HG03378 (cell line): ENCODE data around the gene PCDHGB7.
"Not testable (repeated sequence)": the region's sequence is repeated elsewhere in the genome, so short reads cannot be mapped to it uniquely, and the experiment has no call there.

Experiments used
- ATAC-seq: cut with Tn5 transposase; IDR thresholded peaks from one replicate; pipeline ENCODE4 v1.9.1; 2021; ENCODE audit warnings: mild to moderate bottlenecking, moderate library complexity; ENCODE audit not compliant: unreplicated experiment

Gene PCDHGB7

GRCh38 chr5:141394401-141395187 is 22.9 kb upstream of the PCDHGB7 start:
- ATAC-seq, result not testable (repeated sequence)

- ATAC-seq, result peak; percentile 93
Measured at GRCh38 chr5:141397756-141398551, 19.5 kb upstream of the PCDHGB7 start, which contains the start of gene PCDHGB5. TSS of gene PCDHGB5 (plus strand) at chr5:141397947. CDS start at chr5:141398128, 181 bp downstream.

GRCh38 chr5:141398608-141399007 is 18.9 kb upstream of the PCDHGB7 start:
- ATAC-seq, result no peak

- no peak for ATAC-seq
Measured at GRCh38 chr5:141399555-141400258, 17.8 kb upstream of the PCDHGB7 start.

GRCh38 chr5:141402553-141403243 is 14.8 kb upstream of the PCDHGB7 start, which contains the start of gene PCDHGA9:
TSS of gene PCDHGA9 (plus strand) at chr5:141402778. CDS start at chr5:141402953, 175 bp downstream.
- ATAC-seq, result no peak

GRCh38 chr5:141403387-141403786 is 14.1 kb upstream of the PCDHGB7 start:
- ATAC-seq, result no peak

GRCh38 chr5:141407790-141408505 is 9.5 kb upstream of the PCDHGB7 start, which contains the start of gene PCDHGB6:
TSS of gene PCDHGB6 (plus strand) at chr5:141408021. CDS start at chr5:141408203, 182 bp downstream.
- not testable (repeated sequence) for ATAC-seq

- ATAC-seq, result no peak
Measured at GRCh38 chr5:141409598-141410306, 7.7 kb upstream of the PCDHGB7 start.

GRCh38 chr5:141411575-141411974 is 5.9 kb upstream of the PCDHGB7 start:
- ATAC-seq, result no peak

GRCh38 chr5:141412854-141413539 is 4.5 kb upstream of the PCDHGB7 start, which contains the start of gene PCDHGA10:
TSS of gene PCDHGA10 (plus strand) at chr5:141412987. CDS start at chr5:141413176, 189 bp downstream.
- peak; percentile 70 for ATAC-seq

- ATAC-seq, result no peak
Measured at GRCh38 chr5:141413540-141414069, 3.9 kb upstream of the PCDHGB7 start.

- not testable (repeated sequence) for ATAC-seq
Measured at GRCh38 chr5:141414548-141415274, 2.8 kb upstream of the PCDHGB7 start.

- ATAC-seq, result not testable (repeated sequence)
Measured at GRCh38 chr5:141415275-141415618, 2.2 kb upstream of the PCDHGB7 start.

- no peak for ATAC-seq
Measured at GRCh38 chr5:141419074-141419880, 1.8 kb downstream of the PCDHGB7 start.

GRCh38 chr5:141420855-141421488 is 3.5 kb downstream of the PCDHGB7 start, which contains the start of gene PCDHGA11:
TSS of gene PCDHGA11 (plus strand) at chr5:141421051. CDS start at chr5:141421228, 177 bp downstream.
- ATAC-seq, result peak; percentile 50

GRCh38 chr5:141421489-141421855 is 4.0 kb downstream of the PCDHGB7 start:
- ATAC-seq, result no peak
